Hematopoietic multipotent progenitor cell treated with erythropoietin and hydrocortisone succinate and interleukin-3 and kit ligand, for 17 days (in vitro differentiated cells): ENCODE measurements around the gene JADE1.
A peak's percentile ranks its signal among the peaks of the same experiment; 100 is the strongest.

Experiments used
- DNase-seq: peaks from one replicate; pipeline ENCODE4 v3.0.0-alpha.2; 2015; ENCODE audit warnings: low spot score

The JADE1 gene

DNA sequence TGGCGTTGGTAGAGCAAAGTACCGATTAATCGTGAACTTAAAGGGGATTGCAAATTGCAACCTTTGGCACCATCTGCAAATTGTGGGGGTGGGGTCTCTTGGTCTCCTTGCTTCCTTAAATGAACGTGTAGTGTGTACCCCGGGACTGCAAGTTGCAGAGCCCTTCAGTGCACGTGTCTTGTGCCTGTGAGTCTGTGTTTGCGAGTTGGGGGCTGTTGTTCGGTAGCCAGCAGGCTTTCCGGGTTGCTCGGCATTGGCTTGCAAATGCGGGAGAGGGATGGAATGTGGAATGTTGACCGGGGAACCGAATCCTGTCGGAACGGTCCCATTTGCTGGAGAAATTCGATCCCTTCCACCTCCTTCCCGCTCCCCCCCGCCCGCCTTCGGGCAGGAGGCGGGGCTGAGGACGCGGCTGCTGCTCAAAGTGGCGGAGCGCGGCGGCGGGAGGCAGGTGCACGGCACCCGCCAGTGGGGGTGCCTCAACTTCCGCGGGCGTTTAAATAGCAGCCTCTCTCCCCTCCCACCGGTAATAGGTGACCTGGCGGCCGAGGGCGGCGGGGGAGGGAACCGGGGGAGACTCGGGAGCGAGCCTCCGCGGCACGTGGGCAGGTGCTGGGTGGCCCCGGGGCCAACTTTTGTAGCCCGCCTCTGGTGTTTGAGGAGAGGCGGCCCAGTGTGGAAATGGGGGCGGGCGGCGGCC lies 1.5 kb downstream of the JADE1 start:
- peak; percentile 58 for DNase-seq

DNA sequence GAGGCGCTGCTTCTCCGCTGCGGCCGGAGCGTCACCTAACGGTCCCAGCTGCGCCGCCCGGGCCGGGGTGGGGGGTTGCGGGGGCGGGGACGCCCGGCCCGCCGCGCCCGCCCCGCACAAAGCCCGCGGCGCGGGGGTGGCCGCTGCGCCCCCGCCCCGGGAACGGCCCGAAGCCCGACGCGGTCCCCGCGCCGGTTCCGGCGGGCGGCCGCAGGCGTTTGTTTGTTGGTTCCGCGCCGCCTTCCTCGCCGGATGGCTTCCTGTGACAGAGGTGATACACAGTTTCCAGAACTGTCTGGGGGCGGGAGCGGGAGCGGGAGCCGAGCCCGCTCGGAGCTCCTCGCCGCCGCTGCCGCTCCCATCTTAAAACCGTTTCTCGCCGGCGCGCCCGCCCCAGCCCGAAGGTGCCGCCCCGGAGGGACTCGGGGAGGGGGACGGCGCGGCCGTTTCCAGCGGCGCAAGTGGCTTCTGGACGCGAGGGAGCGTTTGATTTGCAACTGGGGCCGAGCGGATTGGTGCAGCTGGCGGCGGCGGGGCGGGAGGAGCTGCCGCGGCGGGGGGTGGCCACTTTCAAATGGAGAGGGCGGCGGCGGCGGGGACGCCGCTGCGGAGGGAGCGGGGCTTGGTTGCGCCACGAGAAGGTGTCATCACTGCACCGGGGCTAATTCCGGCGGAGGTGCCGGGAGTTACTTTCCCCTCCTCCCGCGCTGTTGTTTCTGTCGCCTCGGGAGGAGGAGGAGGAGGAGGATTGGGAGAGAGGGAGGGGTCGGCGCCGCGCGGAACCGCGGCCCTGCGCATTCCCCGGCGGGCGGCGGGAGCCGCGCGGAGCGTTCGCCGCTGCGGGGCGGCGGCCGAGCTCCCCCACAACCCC lies 2.3 kb downstream of the JADE1 start:
- peak; percentile 70 for DNase-seq

DNA sequence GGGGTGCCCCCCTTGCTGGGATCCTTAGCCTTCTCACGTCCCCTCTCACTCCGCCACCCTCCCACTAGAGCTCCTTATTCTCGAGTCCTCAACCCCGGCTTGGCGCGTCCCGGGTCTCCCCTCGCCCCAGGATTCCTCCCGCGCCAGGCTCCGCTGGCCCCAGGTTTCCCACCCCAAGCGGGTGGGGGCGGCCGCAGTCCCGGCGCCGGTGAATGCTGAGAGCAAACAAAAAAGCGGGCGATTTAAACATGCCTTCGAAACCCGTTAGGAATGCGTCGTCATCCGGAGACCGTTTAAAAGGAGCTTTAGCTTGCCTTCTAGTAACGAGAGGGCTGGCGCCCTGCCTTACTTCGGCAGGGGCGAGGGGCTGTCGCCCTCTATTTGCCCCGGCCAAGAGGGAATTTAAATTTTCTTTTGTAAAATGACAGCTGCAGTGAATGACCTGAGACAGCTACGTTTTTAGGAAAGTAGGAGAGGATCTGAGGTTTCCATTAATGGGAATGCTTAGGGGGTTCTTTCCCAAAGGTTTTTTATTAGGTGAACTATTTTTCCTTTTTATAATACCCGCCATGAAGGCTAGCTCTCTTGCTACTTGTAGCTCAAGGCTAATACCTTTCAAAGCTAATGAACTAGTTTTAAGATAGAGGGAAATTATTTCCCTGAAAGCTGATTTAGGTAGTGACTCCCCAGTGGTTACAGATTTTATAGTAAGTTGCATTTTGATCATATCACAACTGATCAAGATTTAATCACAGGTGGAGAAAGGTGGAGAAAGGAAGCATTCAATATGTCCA lies 3.1 kb downstream of the JADE1 start:
- peak; percentile 45 for DNase-seq

DNA sequence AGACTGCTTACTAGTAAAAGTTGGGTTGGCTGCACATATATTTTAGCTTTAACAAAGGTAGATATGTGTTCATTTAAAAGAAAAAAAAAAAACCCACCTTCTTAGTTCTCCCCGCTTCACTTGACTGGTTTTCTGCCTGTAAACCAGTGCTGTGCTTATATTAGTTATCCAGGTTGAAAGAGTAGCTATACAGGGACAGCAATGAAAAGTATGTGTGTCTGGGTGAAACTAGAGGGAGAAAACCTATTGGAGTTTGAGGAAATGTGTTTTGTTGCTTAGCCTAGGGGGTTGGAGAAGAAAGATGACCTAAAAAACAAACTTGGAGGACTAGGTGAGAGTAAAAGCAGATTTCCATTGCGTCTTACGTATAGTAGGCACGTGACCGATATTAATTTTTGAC lies 4.5 kb downstream of the JADE1 start:
- no peak for DNase-seq

- DNase-seq = no peak
Observed at GRCh38 chr4:128818442-128818841, 8.9 kb downstream of the JADE1 start.

GRCh38 chr4:128819082-128819742 lies 9.7 kb downstream of the JADE1 start:
- DNase-seq = no peak

GRCh38 chr4:128820671-128821070 lies 11.2 kb downstream of the JADE1 start:
- no peak for DNase-seq

- no peak for DNase-seq
Observed at GRCh38 chr4:128821151-128821550, 11.7 kb downstream of the JADE1 start.

- DNase-seq = no peak
Observed at GRCh38 chr4:128823025-128823661, 13.6 kb downstream of the JADE1 start.

DNA sequence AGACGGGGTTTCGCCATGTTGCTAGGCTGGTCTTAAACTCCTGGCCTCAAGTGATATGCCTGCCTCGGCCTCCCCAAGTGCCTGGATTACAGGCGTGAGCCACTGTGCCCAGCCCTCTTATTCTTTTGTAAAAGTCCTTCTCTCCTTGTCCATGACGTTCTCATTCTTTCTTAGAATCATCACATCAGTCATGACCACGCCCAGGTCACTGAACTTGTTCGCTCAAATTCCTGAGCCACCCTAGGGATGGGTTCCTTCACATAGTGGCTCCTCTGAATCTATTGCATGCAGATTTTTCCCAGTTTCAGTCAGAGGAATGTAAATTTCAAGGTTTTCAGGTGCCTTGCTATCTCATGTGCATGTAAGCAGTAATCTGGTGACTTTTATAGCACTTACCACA lies 15.7 kb downstream of the JADE1 start:
- no peak for DNase-seq

DNA sequence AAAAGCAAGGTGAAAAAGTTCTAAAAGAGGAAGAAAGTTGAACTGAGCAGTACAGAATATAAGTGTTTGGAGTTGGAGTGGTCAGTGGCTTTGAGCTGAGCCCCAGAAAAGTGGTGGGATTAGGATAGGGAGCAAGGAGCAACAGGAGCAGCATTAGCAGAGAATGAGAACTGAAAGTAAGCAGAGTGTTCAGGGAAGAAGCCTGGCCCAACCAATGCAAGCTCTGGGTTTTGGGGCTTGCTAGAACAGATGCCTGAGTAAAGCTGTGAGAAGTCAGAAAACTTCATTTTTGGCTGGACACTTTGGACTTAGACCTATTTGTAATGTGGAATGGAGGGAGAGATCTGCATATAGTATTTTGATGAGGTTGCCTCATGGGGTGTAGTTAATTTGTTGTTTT lies 17.8 kb downstream of the JADE1 start:
- DNase-seq = no peak

DNA sequence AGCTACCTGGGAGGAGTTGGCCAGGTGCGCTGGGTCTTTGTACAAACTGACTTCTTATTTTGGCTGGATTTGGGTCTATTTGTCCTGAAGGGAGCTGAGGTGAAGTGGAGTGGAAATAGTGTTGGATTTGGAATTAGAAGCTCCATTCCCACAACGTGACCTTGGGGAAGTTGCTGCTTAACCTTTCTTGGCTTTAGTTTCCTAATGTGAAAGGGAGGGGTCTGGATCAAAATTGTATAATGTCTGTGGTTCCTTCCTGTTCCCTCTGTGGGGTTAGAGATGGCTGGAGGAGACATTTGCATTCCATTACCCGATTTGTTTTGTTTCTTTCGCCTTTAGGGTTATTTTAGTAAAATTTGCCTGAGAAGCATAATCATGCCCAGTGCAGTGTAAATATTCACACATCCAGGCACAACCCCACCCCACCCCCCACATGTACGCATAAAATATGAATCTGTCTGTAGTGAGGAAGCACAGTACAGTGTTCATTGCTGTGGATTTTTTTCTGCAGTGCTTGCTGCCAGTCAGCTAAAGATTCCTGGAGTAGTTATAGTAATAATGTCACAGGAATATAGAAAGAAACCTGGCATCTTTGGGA lies 21.5 kb downstream of the JADE1 start:
- no peak for DNase-seq

GRCh38 chr4:128831531-128832242 lies 22.2 kb downstream of the JADE1 start:
- DNase-seq = no peak

GRCh38 chr4:128832243-128832625 lies 22.7 kb downstream of the JADE1 start:
- no peak for DNase-seq

DNA sequence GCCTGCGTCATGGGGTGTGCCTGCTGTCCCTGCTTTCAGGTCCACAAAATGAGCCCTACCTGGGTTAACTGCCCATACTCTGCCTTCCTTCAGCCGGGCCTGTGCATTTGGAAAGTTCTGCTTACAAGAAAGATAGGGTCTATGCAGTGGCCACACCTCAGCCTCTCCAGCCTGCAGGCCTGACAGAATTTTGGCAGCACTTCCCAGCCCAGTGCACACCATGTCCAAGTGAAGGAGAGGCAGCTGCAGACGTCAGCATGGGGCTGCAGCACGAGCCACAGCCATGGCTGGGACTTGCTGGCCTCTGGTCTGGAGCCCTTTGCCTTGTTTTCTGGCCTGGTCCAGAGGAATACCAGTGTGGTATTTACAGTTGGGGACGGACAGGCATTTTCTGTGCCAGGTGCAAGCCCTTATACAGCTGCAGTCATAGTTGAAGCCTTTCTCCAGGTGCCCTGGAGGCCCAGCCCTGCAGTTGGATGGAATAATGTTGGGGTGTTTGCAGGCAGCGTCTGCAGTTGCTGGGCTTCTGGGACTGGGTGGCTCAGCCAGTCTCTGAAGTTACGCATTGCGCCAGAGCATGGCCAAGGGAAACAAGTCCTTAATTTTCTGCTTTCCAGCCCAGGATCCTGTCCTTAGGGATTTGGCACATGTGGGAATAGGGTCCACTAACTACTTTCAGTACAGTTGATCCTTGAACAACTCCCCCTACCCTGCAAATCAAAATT lies 26.2 kb downstream of the JADE1 start:
- DNase-seq = no peak

DNA sequence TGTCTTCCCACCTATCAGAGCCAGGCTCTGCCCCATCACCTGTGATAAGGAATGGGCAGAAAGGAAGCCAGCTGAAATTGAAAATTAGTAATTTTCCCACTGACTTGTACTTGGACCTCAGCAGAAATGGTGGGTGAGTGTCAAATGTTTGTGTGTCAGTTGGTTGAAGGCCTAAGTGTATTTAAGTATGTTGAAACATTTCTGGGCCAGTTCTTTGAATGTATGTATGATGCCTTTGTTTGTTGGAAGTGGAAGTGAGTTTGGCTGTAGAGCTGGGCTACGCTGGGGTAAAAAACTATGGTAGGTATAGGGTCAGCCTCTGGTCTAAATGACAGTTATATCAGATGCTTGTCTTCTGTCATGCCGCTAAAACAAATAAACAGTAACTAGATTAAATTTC lies 27.7 kb downstream of the JADE1 start:
- DNase-seq = no peak

- DNase-seq = no peak
Observed at GRCh38 chr4:128837679-128838078, 28.2 kb downstream of the JADE1 start.

DNA sequence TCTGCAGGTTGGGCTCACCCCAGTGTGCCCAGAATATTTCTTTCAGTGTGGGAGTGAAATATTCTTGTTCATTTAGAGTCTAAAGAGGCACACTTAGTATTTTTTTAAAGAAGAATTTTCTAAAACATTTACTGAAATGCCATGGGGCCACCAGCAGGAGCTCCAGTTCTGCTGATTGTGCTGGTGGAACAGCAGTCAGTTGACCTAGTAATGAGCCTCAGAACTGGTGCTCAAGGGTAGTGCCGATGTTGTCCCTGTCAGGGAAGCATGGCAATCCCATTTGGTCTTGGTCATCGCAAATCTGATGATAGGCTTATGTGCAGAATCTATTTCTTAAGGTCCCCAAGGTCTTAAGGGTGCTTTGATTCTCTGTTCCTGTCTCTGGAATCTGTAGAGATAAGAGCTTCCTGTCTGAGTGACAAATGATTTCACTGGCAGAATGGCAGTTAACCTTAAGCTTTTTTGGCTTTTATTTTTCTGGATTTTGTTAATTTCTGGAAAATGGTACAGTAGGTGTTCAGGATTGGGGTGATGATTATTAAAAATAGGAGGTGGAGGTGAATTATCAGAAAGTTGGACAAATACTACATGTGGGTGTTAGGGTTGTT lies 31.3 kb downstream of the JADE1 start:
- no peak for DNase-seq

DNA sequence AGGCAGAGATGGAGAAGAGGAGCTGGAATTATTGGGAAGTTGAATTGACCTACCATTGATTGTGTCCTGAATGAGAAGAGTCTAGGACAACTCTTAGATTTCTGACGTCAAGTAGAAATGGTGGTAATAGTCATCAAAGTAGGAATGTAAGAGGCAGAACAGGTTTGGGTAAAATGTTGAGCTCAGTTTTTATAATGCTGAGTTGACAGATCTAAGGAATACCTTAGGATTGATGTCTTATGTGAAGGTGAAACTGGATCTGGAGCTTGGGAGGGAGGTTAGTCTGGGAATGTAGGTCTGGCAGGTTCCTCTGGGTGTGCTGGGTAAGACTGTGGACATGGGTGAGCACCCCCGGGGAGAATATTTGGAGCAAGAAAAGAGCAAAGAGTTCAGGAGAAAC lies 31.9 kb downstream of the JADE1 start:
- no peak for DNase-seq

GRCh38 chr4:128844931-128845330 lies 35.4 kb downstream of the JADE1 start:
- no peak for DNase-seq
